Calu3 (cell line): Measurements from ENCODE around the gene ANP32E. TPM values are rescaled to one million over a fixed set of nuclear protein-coding genes. Genes with fewer than 3 reads are reported as not detected.

Source experiments
- BruUV-seq: library from RNA; stranded (reverse); fragments of 400-500 nt; replicated peaks from 2 replicates; lab custom pipeline; 2021; lab: Mats Ljungman, UMichigan
- CTCF ChIA-PET: fragments of 300-600 bp; sonication (Branson Sonifier 250); formaldehyde crosslinking; loops from one replicate; lab custom pipeline; 2022; ENCODE audit warnings: antibody characterized with exemption; lab: Charles Lee
- DNase-seq: peaks from one replicate; pipeline ENCODE4 v3.0.0; 2022
- H3K27ac Mint-ChIP-seq: one replicate; pipeline ENCODE4 v1.8.0; 2022; ENCODE audit warnings: mixed read lengths; ENCODE audit not compliant: unreplicated experiment
- H3K27me3 Mint-ChIP-seq: one replicate; pipeline ENCODE4 v1.8.0; 2022; ENCODE audit warnings: mixed read lengths; ENCODE audit not compliant: unreplicated experiment
- H3K36me3 Mint-ChIP-seq: one replicate; pipeline ENCODE4 v1.8.0; 2022; ENCODE audit warnings: mild to moderate bottlenecking, moderate library complexity, mixed read lengths; ENCODE audit not compliant: insufficient read depth, unreplicated experiment
- H3K4me1 Mint-ChIP-seq: one replicate; pipeline ENCODE4 v1.8.0; 2022; ENCODE audit warnings: mild to moderate bottlenecking, low read depth, mixed read lengths; ENCODE audit not compliant: unreplicated experiment
- H3K4me3 Mint-ChIP-seq: one replicate; pipeline ENCODE4 v1.8.0; 2022; ENCODE audit warnings: mild to moderate bottlenecking, low read depth, moderate library complexity, mixed read lengths; ENCODE audit not compliant: unreplicated experiment
- H3K9me3 Mint-ChIP-seq: one replicate; pipeline ENCODE4 v1.8.0; 2022; ENCODE audit warnings: low read depth, mixed read lengths; ENCODE audit not compliant: unreplicated experiment
- intact Hi-C: fragments of 100-400 bp; cut with micrococcal nuclease; formaldehyde crosslinking; loops from one replicate; pipeline ENCODE4 v1.10.0; 2022; ENCODE audit not compliant: unreplicated experiment
- total RNA-seq: library from RNA; stranded (reverse); gene quantifications from 2 replicates; pipeline ENCODE4 v1.2.3, GENCODE V29; 2022
- TF ChIP-seq, protein P1 (sequence below): fragments of 200-600 bp; IDR thresholded peaks from one replicate; pipeline ENCODE4 v1.8.0; 2022; ENCODE audit warnings: antibody characterized with exemption; ENCODE audit not compliant: unreplicated experiment

ANP32E gene
- total RNA-seq, 1 experiment from 2014 or later, result 129 TPM

DNA sequence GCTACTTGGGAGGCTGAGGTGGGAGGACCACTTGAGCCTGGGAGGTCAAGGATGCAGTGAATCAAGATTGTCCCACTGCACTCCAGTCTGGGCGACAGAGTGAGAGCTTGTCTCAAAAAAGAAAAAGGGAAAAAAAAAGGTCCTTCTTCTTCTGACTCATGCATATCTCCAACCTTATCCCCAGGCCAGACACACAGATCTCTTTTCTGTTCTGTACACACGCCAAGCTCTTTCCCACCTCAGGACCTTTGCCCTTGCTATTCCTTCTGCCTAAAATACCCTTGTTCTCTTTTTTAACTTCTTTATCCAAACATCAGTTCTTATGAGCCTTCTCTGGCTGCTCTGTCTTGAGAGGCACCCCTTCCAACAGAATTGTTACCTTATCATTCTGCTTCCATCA is 64.1 kb downstream of the ANP32E start:
- intact Hi-C loops, result no loop called here
- H3K27me3 Mint-ChIP-seq, result peaks cover 9% of the 10 kb centered on the region
- DNase-seq, result no peak
- CTCF ChIA-PET, result interaction anchor here (1.7 kb wide), 1 partner anchor 15 kb away, joined by 9 read pairs; no protein-coding TSS in a partner anchor
- no peak overlapping the region for H3K4me3 Mint-ChIP-seq
- H3K9me3 Mint-ChIP-seq, result no peaks in the 10 kb centered on the region
- TF ChIP-seq, protein P1, sequence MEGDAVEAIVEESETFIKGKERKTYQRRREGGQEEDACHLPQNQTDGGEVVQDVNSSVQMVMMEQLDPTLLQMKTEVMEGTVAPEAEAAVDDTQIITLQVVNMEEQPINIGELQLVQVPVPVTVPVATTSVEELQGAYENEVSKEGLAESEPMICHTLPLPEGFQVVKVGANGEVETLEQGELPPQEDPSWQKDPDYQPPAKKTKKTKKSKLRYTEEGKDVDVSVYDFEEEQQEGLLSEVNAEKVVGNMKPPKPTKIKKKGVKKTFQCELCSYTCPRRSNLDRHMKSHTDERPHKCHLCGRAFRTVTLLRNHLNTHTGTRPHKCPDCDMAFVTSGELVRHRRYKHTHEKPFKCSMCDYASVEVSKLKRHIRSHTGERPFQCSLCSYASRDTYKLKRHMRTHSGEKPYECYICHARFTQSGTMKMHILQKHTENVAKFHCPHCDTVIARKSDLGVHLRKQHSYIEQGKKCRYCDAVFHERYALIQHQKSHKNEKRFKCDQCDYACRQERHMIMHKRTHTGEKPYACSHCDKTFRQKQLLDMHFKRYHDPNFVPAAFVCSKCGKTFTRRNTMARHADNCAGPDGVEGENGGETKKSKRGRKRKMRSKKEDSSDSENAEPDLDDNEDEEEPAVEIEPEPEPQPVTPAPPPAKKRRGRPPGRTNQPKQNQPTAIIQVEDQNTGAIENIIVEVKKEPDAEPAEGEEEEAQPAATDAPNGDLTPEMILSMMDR, result no peak
- no peaks in the 10 kb centered on the region for H3K36me3 Mint-ChIP-seq
- no peak overlapping the region for H3K27ac Mint-ChIP-seq
- BruUV-seq, result no TSS peak
- peaks cover 8% of the 10 kb centered on the region for H3K4me1 Mint-ChIP-seq

DNA sequence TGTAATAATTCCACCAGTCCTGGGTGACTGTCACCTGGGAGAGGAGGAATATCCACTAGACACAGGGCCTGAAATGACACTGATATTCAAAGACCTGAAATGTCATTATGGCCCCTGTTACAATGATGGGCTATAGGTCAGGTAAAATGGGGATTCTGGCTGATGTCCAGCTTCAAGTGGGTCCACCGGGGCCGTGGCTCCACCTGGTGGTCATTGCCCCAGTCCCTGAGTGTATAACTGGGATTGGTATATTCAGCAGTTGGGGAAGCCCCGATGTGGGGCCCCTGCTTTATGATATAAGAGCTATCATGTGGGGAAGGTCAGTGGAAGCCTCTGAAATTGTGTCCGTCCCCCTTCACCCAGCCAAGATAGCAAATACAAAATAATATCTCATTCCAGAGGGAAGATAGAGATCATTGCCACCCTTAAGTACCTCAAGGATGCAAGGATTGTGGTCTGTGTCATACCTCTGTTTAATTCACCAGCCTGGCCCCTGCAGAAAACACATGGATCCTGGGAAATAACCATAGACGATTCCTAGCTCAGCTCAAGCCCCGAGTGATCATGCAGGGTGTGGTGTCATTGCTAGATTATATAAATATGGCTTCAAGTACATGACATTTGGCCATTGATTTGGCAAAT is 66.8 kb downstream of the ANP32E start:
- CTCF ChIA-PET, result interaction anchor here (0.6 to 1.7 kb wide), 5 partner anchors 18 to 230 kb away, joined by 4 to 7 read pairs (median 6); partner anchors contain the start of gene VPS45
- intact Hi-C loops, result loop anchor here (1.0 to 5.0 kb wide), 2 partner anchors 96 to 207 kb away; no protein-coding TSS in a partner anchor
- no TSS peak for BruUV-seq
- DNase-seq, result peak; percentile 86
- H3K4me3 Mint-ChIP-seq, result no peak overlapping the region
- no peaks in the 10 kb centered on the region for H3K36me3 Mint-ChIP-seq
- H3K27me3 Mint-ChIP-seq, result peaks cover 14% of the 10 kb centered on the region
- peaks cover 8% of the 10 kb centered on the region for H3K4me1 Mint-ChIP-seq
- no peak overlapping the region for H3K27ac Mint-ChIP-seq
- TF ChIP-seq, protein P1, result peak; percentile 85
- no peaks in the 10 kb centered on the region for H3K9me3 Mint-ChIP-seq

Other genes with a start within 250 kb of the ANP32E start
- 34.9 and 36.6 TPM in 2 replicates for gene OTUD7B, start 225.4 kb downstream of the ANP32E start, total RNA-seq
- gene VPS45, start 168.3 kb downstream of the ANP32E start, total RNA-seq, result 35.0 and 37.9 TPM in 2 replicates
- gene PLEKHO1, start 86.2 kb downstream of the ANP32E start, total RNA-seq, result 2.0 and 4.2 TPM in 2 replicates
- gene CA14, start 21.7 kb upstream of the ANP32E start, total RNA-seq, result 1.0 and 1.3 TPM in 2 replicates
- gene APH1A, start 32.9 kb upstream of the ANP32E start, total RNA-seq, result 195 TPM in 2 replicates
- 0.76 TPM in 1 of 2 replicates, not detected in the other for gene C1orf54, start 36.7 kb upstream of the ANP32E start, total RNA-seq
- 0.42 and 1.5 TPM in 2 replicates for gene CIART, start 46.4 kb upstream of the ANP32E start, total RNA-seq
- 66.9 and 67.4 TPM in 2 replicates for gene MRPS21, start 57.7 kb upstream of the ANP32E start, total RNA-seq
- gene PRPF3, start 85.4 kb upstream of the ANP32E start, total RNA-seq, result 82.7 and 102 TPM in 2 replicates
- 36.6 and 37.8 TPM in 2 replicates for gene RPRD2, start 128.0 kb upstream of the ANP32E start, total RNA-seq